ENCODE results near the gene COL24A1. TPM values are rescaled to one million over a fixed set of nuclear protein-coding genes. Genes with fewer than 3 reads are reported as not detected.

COL24A1 gene
- total and polyA plus RNA-seq, 2 of the 8 experiments (the other 6 are each of a cell fraction or from before 2014, with no cell fraction given): 0.23 to 1.1 TPM

- no peak overlapping the region for H2AK5ac ChIP-seq (ENCODE audit: low read depth, low read length)
Measured at GRCh38 chr1:85816606-85817005, 340.0 kb downstream of the COL24A1 start.

More at GRCh38 chr1:85816606-85817005, 340.0 kb downstream of the COL24A1 start:
- POLR2A ChIA-PET (ENCODE audit: partially characterized antibody): no interaction called here
- Histone ChIP-seq H3K14ac (ENCODE audit: insufficient read length) (no peak overlapping the region), H3K79me1 (ENCODE audit: low read depth, low read length) (no peaks in the 10 kb centered on the region), H3K79me2 (ENCODE audit: control insufficient read depth in 1 of 2, insufficient read depth in 2 of 2, low read length in 2 of 2) (no peaks in the 10 kb centered on the region), H4K8ac (ENCODE audit: extremely low read depth, insufficient read depth, low read length) (no peak overlapping the region), H2BK120ac (replicated peaks; ENCODE audit: low read depth, low read length) (no peak overlapping the region), H3K4me1 (replicated peaks in 1 of 4; ENCODE audit: control insufficient read depth in 3 of 4, insufficient read depth in 4 of 4, low read length in 3 of 4) (peaks cover 0 to 5% (median 0%) of the 10 kb centered on the region in 4 experiments; a peak in 1 of 7 replicates), H2BK5ac (ENCODE audit: low read depth, low read length) (no peak overlapping the region), H3K56ac (replicated peaks; ENCODE audit: insufficient read length, low read depth, low read length) (no peak overlapping the region), H3K23me2 (ENCODE audit: low read depth, low read length) (no peaks in the 10 kb centered on the region), H3K23ac (ENCODE audit: insufficient read length) (no peak overlapping the region), H3K27me3 (replicated peaks in 1 of 4; ENCODE audit: control insufficient read depth in 3 of 4, extremely low read depth in 1 of 4, insufficient read depth in 3 of 4, low read length in 3 of 4) (no peaks in the 10 kb centered on the region), H3K18ac (ENCODE audit: extremely low read depth, low read length) (no peak overlapping the region), H2BK15ac (ENCODE audit: low read length) (no peak overlapping the region), H3K9ac (replicated peaks in 1 of 4; ENCODE audit: extremely low read depth in 1 of 4, low read depth in 3 of 4, low read length in 3 of 4) (no peak overlapping the region), H2AFZ (ENCODE audit: low read length) (no peak overlapping the region), H3K4me2 (ENCODE audit: insufficient read depth in 1 of 2, low read depth in 2 of 2, low read length in 2 of 2) (no peak overlapping the region), H3K9me3 (ENCODE audit: insufficient read depth in 2 of 2, low read depth in 1 of 2, low read length in 1 of 2) (no peaks in the 10 kb centered on the region), H3K36me3 (ENCODE audit: control insufficient read depth in 2 of 4, insufficient read depth in 4 of 4, low read length in 3 of 4) (no peaks in the 10 kb centered on the region), H3K27ac (ENCODE audit: low read depth, low read length) (no peak overlapping the region), H2BK12ac (ENCODE audit: low read depth, low read length) (no peak overlapping the region), H4K5ac (ENCODE audit: insufficient read length, low read depth, low read length) (no peak overlapping the region), H4K20me1 (replicated peaks in 1 of 2; ENCODE audit: control insufficient read depth in 1 of 2, insufficient read depth in 2 of 2, low read length in 2 of 2) (no peaks in the 10 kb centered on the region), H3K4ac (replicated peaks; ENCODE audit: insufficient read length, low read depth, low read length) (no peak overlapping the region), H3K4me3 (ENCODE audit: extremely low read depth in 1 of 4, insufficient read depth in 2 of 4, low read depth in 3 of 4, low read length in 4 of 4) (no peak overlapping the region), H2BK20ac (ENCODE audit: low read length) (no peak overlapping the region), H4K91ac (replicated peaks; ENCODE audit: insufficient read length, low read length) (no peak overlapping the region)
- FAIRE-seq (no peak), DNase-seq (ENCODE audit: low read depth in 1 of 2, low spot score in 2 of 2) (no peak)
- WGBS, 2 experiments (ENCODE audit: extremely low coverage in 1 of 2, insufficient coverage in 1 of 2, insufficient read length in 1 of 2, insufficient replicate concordance in 2 of 2, low coverage in 1 of 2, low lambda C conversion rate in 2 of 2, missing lambda C conversion rate in 1 of 2): 78% methylated on average over 1 of the region's 1 CpG; no CpG with 5 or more reads in 1 of the 2 experiments
- TF ChIP-seq SIN3A (conservative IDR thresholded peaks at IDR 0.05 in 1 of 2, IDR thresholded peaks at IDR 0.05 in 1 of 2; ENCODE audit: low read depth in 1 of 2, low read length in 2 of 2) (no peak), CEBPB (IDR thresholded peaks at IDR 0.05; ENCODE audit: low read depth, low read length) (no peak), SRF (IDR thresholded peaks at IDR 0.05; ENCODE audit: low read depth, low read length) (no peak), RAD21 (IDR thresholded peaks at IDR 0.05 in 1 of 2, conservative IDR thresholded peaks at IDR 0.05 in 1 of 2; ENCODE audit: low read depth in 2 of 2, low read length in 2 of 2) (no peak)
- CTCF ChIA-PET (ENCODE audit: partially characterized antibody): no interaction called here

Measured in H1 (cell line).